ENCODE data around the gene SSBP1.
A peak's percentile ranks its signal among the peaks of the same experiment; 100 is the strongest.
"Not testable (repeated sequence)": the region's sequence is repeated elsewhere in the genome, so short reads cannot be mapped to it uniquely, and the experiment has no call there.

SSBP1 gene

GRCh38 chr7:141709749-141710148 is 28.4 kb upstream of the SSBP1 start:
- no peak for DNase-seq

- no peak for DNase-seq
These were observed 27.9 kb upstream of the SSBP1 start for GRCh38 chr7:141710301-141710700.

GRCh38 chr7:141712603-141713255 is 25.4 kb upstream of the SSBP1 start:
- no peak for DNase-seq

GRCh38 chr7:141713890-141714289 is 24.3 kb upstream of the SSBP1 start:
- DNase-seq, result no peak

- DNase-seq, result no peak
These were observed 23.6 kb upstream of the SSBP1 start for GRCh38 chr7:141714571-141714970.

- DNase-seq, result no peak
These were observed 23.1 kb upstream of the SSBP1 start for GRCh38 chr7:141715018-141715417.

- DNase-seq, result no peak
These were observed 22.1 kb upstream of the SSBP1 start for GRCh38 chr7:141715794-141716689.

GRCh38 chr7:141717450-141717849 is 20.7 kb upstream of the SSBP1 start:
- DNase-seq, result no peak

- DNase-seq, result no peak
These were observed 15.6 kb upstream of the SSBP1 start for GRCh38 chr7:141722529-141722928.

- DNase-seq, result no peak
These were observed 9.1 kb upstream of the SSBP1 start for GRCh38 chr7:141729020-141729419.

- no peak for DNase-seq
These were observed 6.5 kb upstream of the SSBP1 start for GRCh38 chr7:141731476-141732149.

- peak in 1 of 2 experiments; percentile 12 for DNase-seq
These were observed 881 bp upstream of the SSBP1 start for GRCh38 chr7:141737118-141737835.

GRCh38 chr7:141738592-141739013 is 445 bp downstream of the SSBP1 start:
- no peak for DNase-seq

- no peak for DNase-seq
These were observed 1.1 kb downstream of the SSBP1 start for GRCh38 chr7:141739250-141739649.

- no peak for DNase-seq
These were observed 4.1 kb downstream of the SSBP1 start for GRCh38 chr7:141742229-141742628.

- no peak for DNase-seq
These were observed 6.0 kb downstream of the SSBP1 start for GRCh38 chr7:141744131-141744530.

- DNase-seq, result no peak
These were observed 10.2 kb downstream of the SSBP1 start for GRCh38 chr7:141748396-141748795.

- DNase-seq, result peak in 1 of 2 experiments; percentile 7
These were observed 13.7 kb downstream of the SSBP1 start for GRCh38 chr7:141751904-141752303.

GRCh38 chr7:141752634-141753033 is 14.5 kb downstream of the SSBP1 start:
- DNase-seq, result no peak

- DNase-seq, result no peak
These were observed 16.8 kb downstream of the SSBP1 start for GRCh38 chr7:141754939-141755338.

GRCh38 chr7:141763797-141764196 is 25.6 kb downstream of the SSBP1 start, which contains the start of gene TAS2R3:
Gene TAS2R3, plus strand, starts transcription at chr7:141764097. Its CDS starts 62 bp downstream, at chr7:141764159.
- no peak for DNase-seq

GRCh38 chr7:141770083-141770583 is 32.0 kb downstream of the SSBP1 start:
- not testable (repeated sequence) for DNase-seq

GRCh38 chr7:141776374-141776773 is 38.2 kb downstream of the SSBP1 start, which contains the start of gene TAS2R4:
Gene TAS2R4, plus strand, starts transcription at chr7:141776674. Its CDS starts 1,815 bp downstream, at chr7:141778489.
- no peak for DNase-seq

All from activated CD4-positive, alpha-beta T cell treated with anti-CD3 and anti-CD28 coated beads, Interleukin-2, amount 50 U/mL, for 48 hours (primary cell).